Activated CD8-positive, alpha-beta memory T cell treated with anti-CD3 and anti-CD28 coated beads, Interleukin-2, amount 50 U/mL, for 24 hours (primary cell): ENCODE results near the gene ARHGAP23.
A peak's percentile ranks its signal among the peaks of the same experiment; 100 is the strongest.

ENCODE experiments used
- DNase-seq: peaks from one replicate; pipeline ENCODE4 v3.0.0-alpha.2; 2020; ENCODE audit errors: extremely low read depth

ARHGAP23 gene

DNA sequence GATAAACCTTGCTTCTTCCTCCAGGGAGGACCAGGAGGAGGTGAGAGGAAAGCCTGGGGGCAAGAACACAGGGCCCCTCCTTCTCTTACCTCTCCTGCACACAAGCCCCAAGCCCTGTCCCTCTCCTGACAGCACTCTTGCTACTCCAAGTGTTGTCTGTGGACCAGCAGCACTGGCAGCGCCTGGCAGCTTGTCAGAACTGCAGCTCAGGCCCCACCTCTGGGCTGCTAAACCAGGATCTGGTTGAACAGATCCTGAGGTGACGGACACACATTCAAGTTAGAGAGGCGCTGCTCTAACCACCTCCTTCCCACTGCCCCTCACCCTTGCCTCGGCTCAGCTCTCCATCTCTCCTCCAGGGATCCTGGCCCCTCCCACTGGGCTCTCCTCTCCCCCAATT lies 121.0 kb downstream of the ARHGAP23 start:
- DNase-seq, result no peak

DNA sequence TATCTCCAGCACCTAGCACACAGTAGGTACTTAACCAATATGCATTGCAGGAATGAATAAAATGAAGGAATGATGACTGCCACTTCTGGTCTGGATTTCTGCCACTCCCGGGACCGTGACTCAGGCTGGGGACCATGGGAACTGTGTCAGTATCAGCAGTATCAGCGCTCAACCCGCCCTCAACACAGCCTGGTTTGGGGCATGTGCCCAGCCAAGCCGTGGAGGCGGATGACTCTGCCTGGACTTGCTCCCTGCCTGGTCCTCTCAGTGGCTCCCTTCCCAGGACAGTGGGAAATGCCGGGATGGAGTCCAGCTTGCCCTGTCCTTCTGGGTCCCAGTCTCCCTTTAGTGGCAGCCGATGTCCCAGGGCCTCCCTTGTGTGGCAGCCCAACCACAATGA lies 122.4 kb downstream of the ARHGAP23 start:
- no peak for DNase-seq

DNA sequence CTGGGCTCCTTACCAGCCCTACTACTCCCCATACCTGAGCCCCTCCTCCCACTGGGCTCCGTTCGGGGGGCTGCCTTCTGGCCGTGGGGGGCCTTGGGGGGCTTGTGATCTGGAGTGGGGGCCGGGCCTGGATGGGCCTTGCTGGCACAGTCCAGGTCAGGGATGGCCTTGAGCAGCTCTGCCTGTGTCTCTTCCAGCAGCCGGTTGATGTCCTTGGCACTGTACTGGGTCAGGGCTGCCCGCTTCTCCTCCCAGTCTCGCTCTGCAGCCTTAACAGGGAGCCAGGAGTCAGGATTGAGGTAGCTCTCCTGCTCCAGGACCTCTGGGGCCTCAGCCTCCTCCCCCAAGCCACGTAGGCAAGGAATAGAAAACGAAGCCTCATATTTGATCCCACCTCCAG lies 122.9 kb downstream of the ARHGAP23 start:
- no peak for DNase-seq

DNA sequence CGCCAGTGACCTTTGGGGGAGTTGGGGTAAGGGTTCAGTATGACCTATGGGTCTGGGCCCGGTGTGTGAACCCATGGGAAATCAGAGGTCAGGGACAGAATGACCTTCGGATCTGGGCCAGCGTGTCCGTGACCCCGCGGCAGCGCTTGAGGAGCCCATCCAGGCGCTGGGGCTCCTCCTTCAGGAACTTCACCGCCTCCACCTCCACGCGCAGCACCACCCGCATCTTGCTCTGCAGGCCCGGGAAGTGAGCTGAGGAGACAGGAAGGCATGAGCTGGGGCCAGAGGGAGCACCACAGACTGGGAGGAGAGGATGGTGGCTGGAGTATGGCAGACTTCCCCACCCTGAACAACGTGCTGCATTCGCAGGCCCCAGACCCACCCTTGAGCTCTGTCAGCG lies 124.1 kb downstream of the ARHGAP23 start:
- DNase-seq, result no peak

DNA sequence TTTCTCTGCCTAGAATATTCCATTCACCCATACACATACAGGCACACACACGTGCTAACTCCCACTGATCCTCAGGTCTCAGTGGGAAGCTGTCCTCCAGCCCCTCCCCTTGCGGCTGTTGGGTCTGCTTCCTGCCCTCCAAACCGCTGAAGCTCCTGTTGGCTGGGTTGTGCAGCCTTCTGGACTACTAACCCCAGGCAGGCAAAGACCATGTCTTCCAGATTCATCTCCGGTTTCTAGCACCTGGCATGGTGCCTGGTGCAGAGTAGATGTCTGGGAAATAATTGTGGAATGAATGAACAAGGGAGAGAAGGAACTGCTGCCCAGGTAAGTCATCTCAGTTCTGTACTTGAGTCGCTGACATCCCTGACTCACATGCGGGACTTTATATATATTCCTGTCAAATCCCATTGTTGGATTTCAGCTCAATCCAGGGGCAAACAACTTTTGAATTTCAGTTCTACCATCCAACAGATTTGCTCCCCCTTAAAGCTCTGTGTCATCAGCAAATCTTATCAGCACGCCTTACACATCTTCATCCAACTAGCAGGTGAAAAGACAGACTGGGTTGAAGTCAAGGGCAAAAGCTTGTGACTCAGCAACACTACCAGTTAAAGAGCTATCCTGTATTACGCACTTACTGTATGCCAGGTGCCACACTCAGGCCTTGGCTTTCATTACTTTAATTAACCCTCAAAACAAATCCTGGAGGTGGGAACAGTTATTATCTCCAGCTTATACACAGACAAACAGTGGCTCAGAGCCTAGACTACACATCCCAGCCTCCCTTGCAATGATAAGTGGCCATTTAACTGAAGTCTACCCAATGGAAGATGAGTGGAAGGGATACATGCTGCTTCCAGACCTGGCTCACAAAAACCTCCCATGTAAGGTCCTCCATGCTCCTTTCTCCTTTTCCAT lies 126.4 kb downstream of the ARHGAP23 start:
- DNase-seq, result no peak

DNA sequence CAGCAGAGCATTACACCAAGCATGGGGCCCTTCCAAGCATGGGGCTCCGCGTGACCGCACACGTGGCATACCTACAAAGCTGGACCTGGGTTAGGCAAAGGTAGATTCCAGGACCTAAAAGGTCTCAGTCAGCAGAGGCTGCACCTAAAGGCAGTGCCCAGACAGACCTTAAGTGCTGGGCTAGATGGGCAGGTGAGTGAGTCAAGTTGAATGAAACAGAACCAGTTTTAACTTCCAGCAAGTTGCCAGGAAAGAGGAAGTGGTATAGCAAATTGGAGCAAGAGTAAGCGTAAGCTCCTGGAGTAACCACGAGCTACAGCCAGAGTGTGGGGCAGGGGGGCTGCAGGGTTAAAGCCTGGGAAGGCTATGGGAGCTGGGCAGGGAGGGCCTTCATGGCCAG lies 128.0 kb downstream of the ARHGAP23 start:
- no peak for DNase-seq

DNA sequence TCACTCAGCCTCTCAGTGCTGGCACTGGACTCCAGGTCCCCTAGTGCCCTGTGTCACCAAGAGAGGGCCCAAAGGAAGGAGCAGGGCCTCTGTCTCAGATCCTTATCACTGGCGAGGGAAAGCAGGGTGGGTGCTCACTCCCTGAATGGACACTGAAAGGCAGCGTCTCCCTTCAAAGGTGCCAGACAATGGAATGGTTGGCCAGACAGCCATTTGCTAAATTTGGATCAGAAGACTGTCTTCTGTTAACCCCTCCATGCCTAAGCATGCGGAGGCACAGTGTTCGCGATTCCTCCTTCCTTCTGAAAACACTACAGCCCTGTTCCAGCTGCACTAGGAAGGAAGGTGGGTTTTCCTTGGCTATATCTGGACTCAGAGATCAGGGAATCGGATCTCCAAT lies 129.1 kb downstream of the ARHGAP23 start:
- DNase-seq, result no peak

DNA sequence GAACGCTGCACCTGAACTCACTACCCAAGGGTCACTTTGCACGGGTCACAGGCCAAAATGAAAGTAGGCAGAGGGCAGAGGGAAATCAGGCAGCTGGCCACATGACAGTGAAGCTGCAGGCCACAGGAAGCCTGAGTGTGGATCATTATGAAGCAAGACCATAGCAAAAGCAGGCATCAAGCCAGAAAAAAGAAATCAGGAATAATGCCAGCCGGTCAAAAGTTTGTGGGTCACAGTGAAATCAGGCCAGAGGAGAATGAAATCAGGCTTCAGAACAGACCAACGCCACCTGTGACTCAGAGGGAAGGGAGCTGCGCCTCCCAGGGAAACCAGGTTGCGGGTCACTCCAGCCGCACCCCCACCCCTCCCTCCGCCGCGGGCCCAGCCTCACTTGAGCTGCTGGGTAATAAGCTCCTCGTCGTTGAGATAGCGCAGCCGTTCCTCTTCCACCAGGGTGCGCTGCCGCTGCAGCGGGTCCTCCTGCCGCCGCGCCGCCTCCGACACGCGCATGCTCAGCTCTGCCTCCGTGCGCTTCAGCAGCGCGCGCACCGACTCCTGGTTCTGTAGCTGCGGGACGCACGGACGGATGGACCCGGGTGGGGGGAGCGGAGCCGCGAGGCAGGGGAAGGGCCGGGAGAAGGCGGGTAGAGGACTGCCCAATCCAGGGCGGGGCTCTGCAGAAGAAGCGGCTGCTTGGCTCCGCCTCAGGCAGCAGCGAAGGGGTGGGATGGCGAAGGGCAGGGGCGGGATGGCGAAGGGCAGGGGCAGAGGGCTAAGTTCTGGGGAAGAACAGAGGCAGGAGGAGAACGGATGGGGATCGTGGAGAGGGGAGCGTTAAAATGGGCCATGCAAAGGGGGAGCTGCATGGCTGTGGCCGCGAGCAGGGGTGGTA lies 129.8 kb downstream of the ARHGAP23 start:
- peak; percentile 66 for DNase-seq

DNA sequence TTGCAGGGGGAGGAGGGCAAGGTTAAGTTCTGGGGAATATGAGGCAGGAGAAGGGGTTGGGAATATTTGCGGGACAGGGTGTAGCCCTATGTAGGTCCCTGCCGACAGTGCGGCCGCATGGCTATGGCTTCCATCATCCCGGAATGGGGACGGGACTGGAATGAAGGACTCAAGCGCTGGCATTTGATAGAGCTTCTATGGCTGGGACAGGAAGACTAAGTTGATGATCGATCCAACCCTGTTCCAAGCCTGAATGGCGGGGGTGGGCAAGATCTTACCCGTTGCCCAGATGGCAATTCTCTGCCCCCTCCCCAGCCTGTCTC lies 130.4 kb downstream of the ARHGAP23 start:
- no peak for DNase-seq

DNA sequence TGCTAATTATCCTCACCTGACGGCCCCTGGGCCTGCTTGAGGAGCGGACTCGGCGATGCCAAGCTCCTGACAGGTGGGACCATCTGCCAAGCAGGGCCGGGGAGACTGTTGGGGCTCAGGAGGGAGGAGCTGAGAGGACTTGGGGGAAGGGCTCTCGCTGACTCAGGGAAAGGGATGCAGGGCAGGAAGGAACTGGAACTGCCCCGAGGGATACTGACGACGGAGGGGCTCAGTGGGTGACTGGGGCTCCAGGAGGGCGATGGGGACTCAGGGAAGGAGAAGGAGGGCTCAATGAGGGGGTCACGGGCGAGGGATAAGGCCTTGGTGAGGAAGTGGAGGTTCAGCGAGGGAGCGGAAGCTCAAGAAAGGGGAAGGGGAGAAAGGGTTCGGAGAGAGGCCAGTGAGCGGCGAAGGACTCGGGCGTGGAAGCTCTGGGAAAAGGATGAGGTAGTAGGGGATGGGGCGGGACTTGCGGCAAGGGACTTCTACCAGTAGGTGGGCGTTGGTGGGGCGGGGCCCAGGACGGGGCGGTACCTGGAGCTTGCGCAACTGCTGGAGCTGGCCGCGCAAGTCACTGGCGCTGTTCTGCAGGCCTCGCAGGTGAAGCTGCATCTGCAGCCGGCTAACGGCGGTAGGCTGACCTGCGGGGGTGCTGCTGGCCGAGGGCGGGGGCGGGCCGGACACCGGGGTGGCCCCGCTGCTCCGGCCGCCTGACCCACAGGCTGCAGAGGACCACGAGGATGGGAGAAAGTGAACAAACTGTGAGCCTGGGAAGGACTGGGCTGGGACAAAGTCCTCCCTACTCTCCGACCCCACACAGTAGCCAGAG lies 131.0 kb downstream of the ARHGAP23 start:
- peak; percentile 76 for DNase-seq

DNA sequence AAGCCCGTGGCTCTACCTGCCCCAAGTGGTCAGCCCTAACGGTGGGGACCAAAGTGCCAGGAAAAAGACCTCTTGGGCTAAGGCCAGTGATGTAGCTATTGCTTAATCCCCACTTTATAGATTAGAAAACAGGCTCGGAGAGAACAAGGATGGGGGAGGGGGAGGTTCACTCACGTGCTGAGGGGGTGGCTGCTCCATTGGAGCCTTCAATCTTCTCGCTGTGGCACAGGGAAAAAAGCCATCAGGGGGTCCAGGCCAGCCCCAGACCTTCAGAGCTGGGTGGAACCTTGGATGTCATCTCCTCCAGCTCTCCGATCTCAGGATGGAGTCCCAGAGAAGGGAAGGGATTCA lies 131.6 kb downstream of the ARHGAP23 start:
- DNase-seq, result no peak

DNA sequence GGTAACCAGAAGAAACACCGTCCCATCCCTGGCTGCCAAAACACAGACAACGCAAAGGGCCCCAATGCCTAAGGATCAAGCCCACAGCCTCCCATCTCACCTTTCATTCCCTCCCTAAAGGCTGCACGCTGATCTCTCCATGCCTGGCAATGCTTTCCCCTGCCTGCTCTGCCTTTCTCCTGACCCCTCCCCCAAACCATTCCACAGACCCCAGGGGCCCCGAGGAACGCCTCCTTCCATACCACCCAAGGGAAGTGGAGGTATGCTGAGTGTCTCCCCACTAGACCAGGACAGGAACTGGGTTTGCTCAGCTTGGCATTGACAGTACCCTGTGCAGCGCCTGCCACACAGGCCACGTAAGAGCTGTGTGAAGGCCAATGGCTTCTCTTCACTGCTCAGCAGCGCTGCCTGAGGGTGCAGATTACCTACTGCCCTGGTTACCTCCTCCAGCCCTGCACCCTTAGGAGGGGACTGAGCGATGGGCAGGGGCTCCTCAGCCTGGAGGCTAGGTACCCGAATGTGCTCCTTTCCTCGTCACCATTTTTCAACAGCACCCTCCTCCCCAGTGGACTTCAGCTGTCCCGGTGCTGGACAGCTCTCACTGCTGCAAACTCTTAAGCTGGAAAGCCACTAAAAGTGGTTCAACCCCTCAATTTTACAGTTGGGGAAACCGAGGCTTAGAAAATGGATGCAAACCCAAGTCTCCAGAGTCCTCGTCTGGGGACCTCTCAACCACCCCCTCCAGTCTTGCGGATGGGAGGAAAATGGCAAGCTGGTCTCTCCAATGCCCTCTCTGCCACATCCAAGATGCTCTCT lies 132.4 kb downstream of the ARHGAP23 start:
- no peak for DNase-seq

DNA sequence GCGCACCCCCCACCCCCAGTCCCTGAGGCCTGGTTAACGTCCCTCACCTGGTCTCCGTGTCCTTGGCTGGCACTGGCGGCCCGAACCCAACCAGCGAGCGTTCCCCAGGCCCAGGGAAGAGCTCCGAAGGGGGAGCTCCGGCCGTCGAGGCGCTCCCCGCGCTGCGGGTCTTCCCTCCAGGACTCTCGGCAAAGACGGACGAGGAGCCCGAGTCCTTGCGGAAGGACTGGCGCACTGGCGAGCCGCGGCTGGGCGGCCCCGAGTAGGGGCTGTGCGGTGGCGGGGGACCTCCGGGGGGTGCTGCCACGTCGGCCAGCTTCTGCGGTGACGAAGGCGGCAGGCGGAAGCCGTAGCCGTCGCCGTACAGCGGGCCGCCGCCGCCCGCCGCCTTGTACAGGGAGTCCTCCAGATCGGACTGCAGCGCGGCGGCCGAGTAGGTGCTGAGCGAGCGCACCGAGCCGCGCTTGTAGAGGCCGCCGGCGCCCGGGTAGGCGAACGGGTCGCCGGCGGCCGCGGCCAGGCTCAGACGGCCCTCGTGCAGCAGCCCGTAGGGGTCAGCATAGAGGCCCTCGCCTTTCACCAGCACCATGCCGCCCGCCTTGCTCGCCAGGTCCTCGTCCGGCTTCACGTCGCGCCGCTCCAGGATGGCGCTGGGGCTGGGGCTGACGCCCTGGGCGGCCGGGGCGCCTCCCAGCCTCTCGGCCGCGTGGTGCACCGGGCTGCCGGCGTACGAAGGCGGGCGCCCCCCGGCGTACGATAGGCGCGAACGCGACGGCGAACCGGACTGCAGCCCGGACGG lies 133.4 kb downstream of the ARHGAP23 start:
- no peak for DNase-seq
